NCI-H1417 (cell line): Measurements from ENCODE around the gene STRN3.
"Not testable (repeated sequence)": the region's sequence is repeated elsewhere in the genome, so short reads cannot be mapped to it uniquely, and the experiment has no call there.

Experiments used
- DNase-seq, 3 experiments: peaks; one replicate each; lab custom pipeline; 2025; lab: John Stamatoyannopoulos, UW

The STRN3 gene, protein sequence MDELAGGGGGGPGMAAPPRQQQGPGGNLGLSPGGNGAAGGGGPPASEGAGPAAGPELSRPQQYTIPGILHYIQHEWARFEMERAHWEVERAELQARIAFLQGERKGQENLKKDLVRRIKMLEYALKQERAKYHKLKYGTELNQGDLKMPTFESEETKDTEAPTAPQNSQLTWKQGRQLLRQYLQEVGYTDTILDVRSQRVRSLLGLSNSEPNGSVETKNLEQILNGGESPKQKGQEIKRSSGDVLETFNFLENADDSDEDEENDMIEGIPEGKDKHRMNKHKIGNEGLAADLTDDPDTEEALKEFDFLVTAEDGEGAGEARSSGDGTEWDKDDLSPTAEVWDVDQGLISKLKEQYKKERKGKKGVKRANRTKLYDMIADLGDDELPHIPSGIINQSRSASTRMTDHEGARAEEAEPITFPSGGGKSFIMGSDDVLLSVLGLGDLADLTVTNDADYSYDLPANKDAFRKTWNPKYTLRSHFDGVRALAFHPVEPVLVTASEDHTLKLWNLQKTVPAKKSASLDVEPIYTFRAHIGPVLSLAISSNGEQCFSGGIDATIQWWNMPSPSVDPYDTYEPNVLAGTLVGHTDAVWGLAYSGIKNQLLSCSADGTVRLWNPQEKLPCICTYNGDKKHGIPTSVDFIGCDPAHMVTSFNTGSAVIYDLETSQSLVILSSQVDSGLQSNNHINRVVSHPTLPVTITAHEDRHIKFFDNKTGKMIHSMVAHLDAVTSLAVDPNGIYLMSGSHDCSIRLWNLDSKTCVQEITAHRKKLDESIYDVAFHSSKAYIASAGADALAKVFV

GRCh38 chr14:31026077-31026449 lies at the start of gene STRN3:
TSS of gene STRN3 (minus strand) at chr14:31026379. CDS start at chr14:31026185, 194 bp downstream.
- DNase-seq, result no peak

DNA sequence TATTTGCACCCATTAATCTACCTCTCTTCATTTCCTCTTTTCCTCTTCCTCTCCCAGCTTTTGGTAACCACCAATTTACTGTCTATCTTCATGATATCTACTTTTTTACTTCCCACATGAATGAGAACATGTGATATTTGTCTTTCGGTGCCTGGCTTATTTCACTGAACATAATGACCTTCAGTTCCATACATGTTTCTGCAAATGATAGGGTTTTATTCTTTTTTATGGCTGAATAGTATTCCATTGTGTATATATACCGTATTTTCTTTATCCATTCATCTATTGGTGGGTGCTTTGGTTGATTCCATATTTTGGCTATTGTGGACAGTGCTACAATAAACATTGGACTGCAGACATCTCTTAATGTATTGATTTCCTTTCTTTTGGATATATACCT lies 49.0 kb upstream of the STRN3 start:
- DNase-seq, result no peak

GRCh38 chr14:31071151-31071550 lies 45.0 kb upstream of the STRN3 start:
- DNase-seq, result no peak

GRCh38 chr14:31070431-31070830 lies 44.3 kb upstream of the STRN3 start:
- DNase-seq, result no peak

DNA sequence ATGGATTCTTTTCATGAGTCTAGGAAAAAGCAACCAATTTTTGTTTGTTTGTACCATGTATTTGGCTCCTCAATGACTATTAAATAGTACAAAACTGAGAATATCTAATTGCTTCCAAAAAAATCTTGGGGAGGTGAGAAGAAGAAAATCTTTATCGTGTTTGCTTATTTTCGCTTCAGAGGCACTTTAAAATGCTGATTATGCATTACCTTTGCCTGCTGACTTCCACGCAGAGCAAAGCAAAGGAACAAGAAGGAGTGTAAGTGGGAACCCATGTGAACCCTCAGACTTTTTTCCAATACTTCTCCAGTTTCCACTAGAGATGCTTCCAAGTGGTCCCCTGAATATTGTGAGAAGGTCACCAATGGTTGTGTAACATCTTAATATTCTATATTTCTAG lies 43.2 kb upstream of the STRN3 start:
- no peak for DNase-seq

GRCh38 chr14:31068235-31068634 lies 42.1 kb upstream of the STRN3 start:
- no peak for DNase-seq

- DNase-seq, result not testable (repeated sequence)
Measured at GRCh38 chr14:31062908-31063307, 36.7 kb upstream of the STRN3 start.

GRCh38 chr14:31060253-31060875 lies 34.2 kb upstream of the STRN3 start:
- DNase-seq, result no peak

DNA sequence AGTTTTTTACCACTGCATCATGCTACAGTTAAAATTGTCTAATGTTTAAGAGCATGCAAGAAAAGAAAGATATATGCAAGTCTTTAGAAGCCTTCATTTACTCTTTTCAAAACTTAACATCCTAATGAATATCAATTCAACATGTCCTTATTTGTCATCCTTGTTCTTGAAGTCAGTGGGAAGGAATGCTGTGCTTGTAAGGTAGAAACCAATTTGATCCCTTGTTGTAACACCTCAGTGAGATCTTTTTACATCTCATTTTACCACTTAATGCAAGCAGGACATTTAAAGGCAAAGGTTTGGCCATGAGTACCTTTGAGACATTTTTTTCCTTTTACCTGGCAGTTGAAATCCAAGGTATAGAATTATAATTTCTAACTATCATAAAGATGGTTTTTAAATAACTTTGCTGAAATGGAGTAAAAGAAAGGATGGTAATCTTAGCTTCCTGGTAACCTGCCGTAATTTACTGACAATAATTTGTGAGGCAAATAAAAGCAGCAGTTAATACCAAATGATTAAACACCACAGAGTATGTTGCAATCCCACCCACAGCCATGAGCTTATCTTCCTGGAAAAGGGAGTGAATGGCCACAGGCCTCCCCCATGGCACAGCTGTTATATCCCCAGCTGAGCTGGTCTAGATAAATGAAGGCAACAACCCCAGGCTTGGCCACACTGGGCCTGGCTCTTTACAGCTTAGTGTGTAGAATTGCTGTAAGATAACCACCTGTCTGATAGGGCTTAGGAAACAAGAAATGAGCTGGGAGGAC lies 33.2 kb upstream of the STRN3 start:
- DNase-seq, result peak in 1 of 3 experiments; percentile 30

GRCh38 chr14:31057701-31058364 lies 31.7 kb upstream of the STRN3 start:
- DNase-seq, result no peak

DNA sequence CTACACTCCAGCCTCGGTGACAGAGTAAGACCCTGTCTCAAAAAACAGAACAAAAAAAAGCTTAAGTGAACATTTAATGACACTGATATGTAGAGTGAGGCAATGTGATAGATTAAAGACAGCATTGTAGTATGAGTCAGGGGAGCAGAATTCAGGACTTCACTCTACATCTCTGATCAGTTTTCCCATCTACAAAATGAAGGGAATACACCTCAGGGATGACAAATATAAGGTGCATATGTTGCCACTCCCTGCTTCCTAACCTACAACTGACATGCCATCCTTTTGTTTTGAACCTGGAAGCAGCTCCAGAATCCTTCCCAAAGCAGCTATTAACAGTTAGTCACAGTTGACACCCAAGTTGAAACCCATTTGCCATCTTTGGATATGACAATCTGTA lies 30.9 kb upstream of the STRN3 start:
- no peak for DNase-seq

GRCh38 chr14:31052905-31053586 lies 26.9 kb upstream of the STRN3 start:
- DNase-seq, result not testable (repeated sequence)

- DNase-seq, result no peak
Measured at GRCh38 chr14:31051511-31051910, 25.3 kb upstream of the STRN3 start.

GRCh38 chr14:31051023-31051422 lies 24.8 kb upstream of the STRN3 start:
- DNase-seq, result no peak

GRCh38 chr14:31047503-31047902 lies 21.3 kb upstream of the STRN3 start:
- no peak for DNase-seq

- no peak for DNase-seq
Measured at GRCh38 chr14:31045501-31046080, 19.4 kb upstream of the STRN3 start.

- no peak for DNase-seq
Measured at GRCh38 chr14:31043379-31043778, 17.2 kb upstream of the STRN3 start.

DNA sequence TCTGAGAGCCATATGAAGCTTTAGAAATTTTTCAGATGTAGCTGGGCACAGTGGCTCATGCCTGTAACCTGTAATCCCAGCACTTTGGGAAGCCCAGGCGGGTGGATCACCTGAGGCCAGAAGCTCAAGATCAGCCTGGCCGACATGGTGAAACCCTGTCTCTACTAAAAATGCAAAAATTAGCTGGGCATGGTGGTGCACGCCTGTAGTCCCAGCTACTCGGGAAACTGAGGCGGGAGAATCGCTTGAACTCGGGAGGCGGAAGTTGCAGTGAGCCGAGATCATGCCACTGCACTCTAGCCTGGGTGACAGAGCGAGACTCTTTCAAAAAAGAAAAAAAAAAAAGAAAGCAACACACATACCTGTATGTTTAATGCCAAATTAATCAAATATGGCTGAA lies 16.7 kb upstream of the STRN3 start:
- DNase-seq, result not testable (repeated sequence)

- no peak for DNase-seq
Measured at GRCh38 chr14:31042300-31042699, 16.1 kb upstream of the STRN3 start.

DNA sequence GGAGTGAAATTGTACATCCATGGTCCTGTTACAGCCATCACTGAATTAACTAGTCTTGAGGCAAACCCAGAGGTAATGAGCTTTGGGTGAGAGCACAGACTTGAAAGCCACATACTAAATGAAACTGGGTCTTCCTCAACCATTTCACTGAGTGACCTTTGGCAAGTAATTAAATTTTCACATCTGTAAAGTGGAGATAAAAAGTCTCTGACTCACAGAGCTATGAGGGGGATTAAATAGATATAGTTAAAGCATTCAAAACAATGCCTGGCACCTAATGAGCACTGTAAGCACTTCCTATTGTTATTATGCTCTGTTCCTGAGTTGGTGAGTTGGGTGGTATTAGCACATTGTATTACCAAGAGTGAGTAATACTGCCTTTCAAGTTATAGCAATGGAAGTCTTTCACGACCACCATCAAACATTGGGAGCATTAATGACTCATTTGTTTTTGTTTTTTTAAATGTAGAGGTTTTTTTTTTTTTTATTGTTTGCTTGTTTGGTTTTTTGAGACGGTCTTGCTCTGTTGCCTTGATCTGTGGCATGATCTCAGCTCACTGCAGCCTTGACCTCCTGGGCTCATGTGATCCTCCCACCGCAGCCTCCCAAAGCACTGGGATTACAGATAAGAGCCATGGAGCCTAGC lies 12.5 kb upstream of the STRN3 start:
- peak in 1 of 3 experiments; percentile 43 for DNase-seq
